ENCODE results near the gene C8B. TPM values are rescaled to one million over a fixed set of nuclear protein-coding genes. Genes with fewer than 3 reads are reported as not detected.

Gene C8B
- total RNA-seq, 4 donors from 2014 or later: not detected

- 62 to 64% methylated on average over 2 of the region's 2 CpGs for WGBS, 2 donors
- Histone ChIP-seq H3K27ac (no peak overlapping the region), H3K36me3 (no peaks in the 10 kb centered on the region), H3K4me1 (no peaks in the 10 kb centered on the region), H3K4me3 (no peak overlapping the region), H3K9me3 (no peaks in the 10 kb centered on the region), H3K27me3 (no peaks in the 10 kb centered on the region)
- TF ChIP-seq CTCF (IDR thresholded peaks at IDR 0.05): no peak
- no peak for DNase-seq (ENCODE audit: low spot score in 2 of 2)
These were observed 42.1 kb upstream of the C8B start for GRCh38 chr1:57007948-57008347.

GRCh38 chr1:57007472-57007871 lies 41.7 kb upstream of the C8B start:
- 61 to 62% methylated on average over 2 of the region's 2 CpGs for WGBS, 2 donors
- H3K27me3 ChIP-seq: no peaks in the 10 kb centered on the region
- H3K4me1 ChIP-seq: no peaks in the 10 kb centered on the region
- no peaks in the 10 kb centered on the region for H3K36me3 ChIP-seq
- no peaks in the 10 kb centered on the region for H3K9me3 ChIP-seq
- H3K27ac ChIP-seq: no peak overlapping the region
- H3K4me3 ChIP-seq: no peak overlapping the region
- DNase-seq (ENCODE audit: low spot score in 2 of 2): no peak
- TF ChIP-seq CTCF (IDR thresholded peaks at IDR 0.05): no peak

GRCh38 chr1:57003398-57004139 lies 37.8 kb upstream of the C8B start:
- no peak for DNase-seq (ENCODE audit: low spot score in 2 of 2)
- no peaks in the 10 kb centered on the region for H3K36me3 ChIP-seq
- TF ChIP-seq POLR2A (IDR thresholded peaks at IDR 0.05) (no peak), CTCF (IDR thresholded peaks at IDR 0.05) (no peak), EP300 (IDR thresholded peaks at IDR 0.05) (no peak)
- no peak overlapping the region for H3K4me3 ChIP-seq
- H3K27ac ChIP-seq: no peak overlapping the region
- no peaks in the 10 kb centered on the region for H3K27me3 ChIP-seq
- no peaks in the 10 kb centered on the region for H3K9me3 ChIP-seq
- H3K4me1 ChIP-seq: no peaks in the 10 kb centered on the region
- 58 to 72% methylated on average over 4 of the region's 4 CpGs for WGBS, 2 donors

GRCh38 chr1:56995414-56996100 lies 29.7 kb upstream of the C8B start:
- H3K9me3 ChIP-seq: no peaks in the 10 kb centered on the region
- TF ChIP-seq EP300 (IDR thresholded peaks at IDR 0.05) (no peak), POLR2A (IDR thresholded peaks at IDR 0.05) (no peak), CTCF (IDR thresholded peaks at IDR 0.05) (no peak)
- no peaks in the 10 kb centered on the region for H3K36me3 ChIP-seq
- no peaks in the 10 kb centered on the region for H3K27me3 ChIP-seq
- no peak for DNase-seq (ENCODE audit: low spot score in 2 of 2)
- no peak overlapping the region for H3K27ac ChIP-seq
- no peak overlapping the region for H3K4me3 ChIP-seq
- no peaks in the 10 kb centered on the region for H3K4me1 ChIP-seq
- WGBS, 2 donors: 90 to 95% methylated on average over 4 of the region's 4 CpGs

- H3K9me3 ChIP-seq: no peaks in the 10 kb centered on the region
- no peak for TF ChIP-seq POLR2A (IDR thresholded peaks at IDR 0.05)
- no peaks in the 10 kb centered on the region for H3K27me3 ChIP-seq
- DNase-seq (ENCODE audit: low spot score in 2 of 2): no peak
- H3K27ac ChIP-seq: no peak overlapping the region
- no peaks in the 10 kb centered on the region for H3K4me1 ChIP-seq
- H3K4me3 ChIP-seq: no peak overlapping the region
- 74 to 76% methylated on average over 5 of the region's 5 CpGs for whole genome bisulfite sequencing, 2 donors
- no peaks in the 10 kb centered on the region for H3K36me3 ChIP-seq
These were observed 27.7 kb upstream of the C8B start for GRCh38 chr1:56993475-56993874.

All from tibial nerve (tissue), 4 donors.